Smooth muscle cell of the brain vasculature (primary cell): ENCODE results near the gene ECI1.

ENCODE experiments used
- DNase-seq: peaks from one replicate; pipeline ENCODE4 v3.0.0-alpha.2; 2012; ENCODE audit warnings: low read depth, low spot score

The ECI1 gene

GRCh38 chr16:2251296-2252111, at the start of gene ECI1:
TSS of gene ECI1 (minus strand) at chr16:2251587. CDS start at chr16:2251566, 21 bp downstream.
- DNase-seq, result peak; percentile 63

DNA sequence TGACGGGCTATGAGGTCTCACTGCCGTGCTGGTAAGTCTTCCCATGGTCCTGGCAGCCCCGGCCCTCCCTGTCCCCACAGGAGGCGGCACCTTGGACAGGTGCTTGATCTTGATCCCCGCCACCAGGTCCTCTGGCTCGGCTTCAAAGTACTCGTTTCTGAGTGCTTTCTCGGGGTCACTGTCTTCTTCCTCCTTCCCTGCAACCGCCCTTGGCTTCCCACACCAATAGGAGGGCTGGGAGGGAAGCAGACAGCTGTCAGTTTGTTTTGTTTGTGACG, 48.5 kb upstream of the ECI1 start:
- no peak for DNase-seq

DNA sequence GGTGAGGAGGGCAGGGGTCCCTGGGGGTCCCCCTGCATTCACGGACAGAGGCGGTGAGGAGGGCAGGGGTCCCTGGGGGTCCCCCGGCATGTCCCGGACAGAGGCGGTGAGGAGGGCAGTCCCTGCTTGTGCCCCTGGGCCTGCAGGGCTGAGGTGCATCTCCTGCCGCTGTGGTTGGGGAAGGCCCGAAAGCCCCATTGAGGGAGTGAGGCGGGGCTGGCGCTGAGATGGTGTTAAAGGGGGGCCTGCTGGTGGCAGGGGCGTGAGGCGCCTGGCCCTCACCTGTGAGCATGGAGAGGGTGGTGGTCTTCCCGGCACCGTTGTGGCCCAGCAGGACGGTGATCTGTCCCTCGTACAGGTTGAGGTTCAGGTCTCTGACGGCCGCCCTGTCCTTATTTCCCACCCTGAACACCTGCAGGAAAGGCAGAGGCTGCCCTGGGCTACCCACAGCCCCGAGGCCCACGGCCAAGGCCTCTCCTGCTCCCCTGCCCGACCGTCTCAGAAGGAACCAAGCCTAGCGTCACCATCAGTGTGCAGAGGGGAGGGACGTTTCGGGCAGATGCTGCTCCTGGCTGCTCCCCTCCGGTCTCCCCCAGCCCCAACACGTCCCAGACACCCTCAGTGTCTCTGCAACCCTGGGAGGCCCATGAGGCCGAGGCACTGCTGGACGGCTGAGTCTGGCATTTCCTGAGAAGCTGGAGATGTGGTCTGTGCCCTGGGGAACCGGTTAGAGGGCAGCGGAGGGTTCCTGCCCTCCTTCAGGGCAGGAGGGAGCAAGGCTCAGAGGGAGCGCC, 47.9 kb upstream of the ECI1 start:
- no peak for DNase-seq

GRCh38 chr16:2298621-2299020, 47.2 kb upstream of the ECI1 start:
- no peak for DNase-seq

GRCh38 chr16:2297506-2297860, 46.1 kb upstream of the ECI1 start:
- DNase-seq, result no peak

DNA sequence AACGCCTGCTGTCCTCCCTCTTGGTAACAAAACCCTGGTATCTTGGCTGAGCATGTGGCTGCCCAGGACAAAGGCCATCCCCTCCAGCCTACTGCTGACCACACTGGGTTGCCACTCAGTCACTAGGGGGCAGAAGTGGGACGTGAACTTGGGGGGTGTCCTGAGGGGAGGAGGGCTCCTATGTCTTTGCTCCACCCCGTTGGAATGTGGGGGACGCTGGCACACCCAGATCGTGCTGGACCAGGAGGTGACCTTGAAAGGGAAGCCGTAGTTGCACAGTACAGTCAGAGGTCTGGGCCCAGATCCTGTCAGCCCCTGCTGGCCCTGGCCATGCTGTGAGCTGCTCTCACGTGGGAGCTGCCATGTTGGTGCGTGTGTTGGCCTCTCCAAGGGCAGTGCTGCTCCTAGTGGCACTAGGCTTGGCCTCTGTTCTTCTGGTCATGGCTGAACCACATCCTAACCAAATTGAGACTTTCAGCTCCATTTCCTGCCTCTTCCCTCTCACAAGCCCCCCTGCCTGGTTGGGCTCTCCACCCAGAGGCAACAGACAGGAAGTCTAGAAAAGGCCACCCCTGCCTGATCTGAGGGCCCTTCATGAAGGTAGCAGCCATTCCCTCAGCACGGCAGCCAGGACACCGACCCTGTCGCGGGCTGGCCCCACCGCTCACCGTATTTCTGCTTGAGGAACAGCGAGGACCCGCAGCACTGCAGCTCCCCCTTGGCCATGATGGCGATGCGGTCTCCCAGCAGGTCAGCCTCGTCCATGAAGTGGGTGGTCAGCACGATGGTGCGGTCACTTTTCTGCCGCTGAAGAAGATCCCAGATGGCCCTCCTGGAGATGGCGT, 45.5 kb upstream of the ECI1 start:
- DNase-seq, result no peak

GRCh38 chr16:2295056-2295798, 43.8 kb upstream of the ECI1 start:
- no peak for DNase-seq

DNA sequence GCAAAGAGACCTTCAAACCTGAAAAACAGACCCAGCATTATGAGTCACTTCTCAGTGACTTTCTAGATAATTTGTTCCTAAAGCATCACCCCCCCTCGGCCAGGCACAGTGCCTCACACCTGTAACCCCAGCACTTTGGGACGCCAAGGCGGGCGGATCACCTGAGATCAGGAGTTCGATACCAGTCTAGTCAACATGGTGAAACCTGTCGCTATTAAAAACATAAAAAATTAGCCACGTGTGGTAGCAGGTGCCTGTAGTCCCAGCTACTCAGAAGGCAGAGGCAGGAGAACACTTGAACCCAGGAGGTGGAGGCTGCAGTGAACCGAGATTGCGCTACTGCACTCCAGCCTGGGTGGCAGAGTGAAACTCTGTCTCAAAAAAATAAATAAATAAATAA, 40.8 kb upstream of the ECI1 start:
- DNase-seq, result no peak

DNA sequence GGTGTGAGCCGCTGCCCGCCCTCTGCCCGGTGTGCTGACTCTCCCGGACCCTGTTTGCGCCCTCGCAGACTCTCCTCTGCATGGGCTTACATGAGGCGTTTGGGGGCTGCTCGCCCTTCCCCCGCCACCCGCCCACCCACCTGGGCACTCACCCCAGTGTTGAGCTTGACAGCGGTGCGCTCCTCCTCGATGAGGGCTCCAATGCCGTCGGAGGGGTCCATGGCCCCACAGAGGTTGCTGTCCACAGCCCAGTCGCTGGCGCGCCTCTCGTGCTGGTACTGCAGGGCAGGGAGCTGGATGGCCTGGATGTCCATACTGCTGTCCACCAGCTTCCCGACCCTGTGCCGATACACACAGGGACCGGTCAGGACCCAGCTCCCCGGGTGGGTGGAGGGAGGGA, 37.9 kb upstream of the ECI1 start:
- DNase-seq, result no peak

GRCh38 chr16:2288726-2289125, 37.3 kb upstream of the ECI1 start:
- no peak for DNase-seq

DNA sequence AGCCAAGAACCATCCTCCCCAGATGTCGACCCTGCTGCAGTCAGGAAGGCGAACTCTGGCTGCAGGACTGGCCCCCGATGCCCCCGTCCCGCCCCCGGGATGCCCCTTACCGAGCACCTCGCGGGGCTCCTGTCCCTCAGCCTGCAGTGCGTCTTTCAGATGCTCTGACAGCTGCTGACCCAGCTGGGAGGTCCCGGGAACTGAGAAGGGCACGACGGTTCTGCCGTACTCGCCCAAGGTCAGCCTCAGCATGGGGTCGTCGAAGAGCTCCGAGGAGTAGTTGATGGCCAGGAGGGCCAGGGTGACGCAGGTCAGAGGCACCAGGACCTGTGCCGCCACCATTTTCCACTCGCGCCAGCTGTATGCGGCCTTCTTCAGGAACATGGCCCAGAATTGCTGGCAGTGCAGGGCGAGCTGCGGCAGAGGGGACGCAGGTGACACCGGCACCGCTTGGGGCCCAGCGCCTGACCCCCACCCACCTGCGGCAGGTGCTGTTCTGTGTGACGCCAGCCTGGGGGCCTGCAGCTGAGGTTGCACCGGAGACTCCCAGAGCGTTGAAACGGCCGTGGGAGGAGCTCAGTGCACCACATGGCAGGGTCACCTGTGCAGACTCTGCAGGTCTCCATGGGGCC, 36.6 kb upstream of the ECI1 start:
- DNase-seq, result no peak

DNA sequence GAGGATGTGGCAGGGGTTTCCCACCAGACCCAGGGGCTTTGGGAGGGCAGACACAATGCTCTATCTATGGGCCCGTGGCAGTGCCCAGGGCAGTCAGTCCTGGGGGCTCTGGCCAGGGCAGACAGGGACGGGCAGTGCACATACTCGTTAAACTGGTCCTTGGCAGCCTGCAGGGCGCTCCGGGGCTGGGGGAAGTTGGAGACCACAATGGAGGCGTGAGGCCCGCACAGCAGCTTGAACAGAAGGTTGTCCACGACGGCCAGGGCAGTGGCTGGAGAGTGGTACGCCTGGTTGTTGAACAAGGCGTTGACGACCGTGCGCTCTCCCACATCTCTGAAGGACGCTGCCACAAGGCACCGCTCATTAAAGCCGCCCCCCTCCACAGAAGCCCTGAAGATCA, 35.2 kb upstream of the ECI1 start:
- DNase-seq, result no peak

DNA sequence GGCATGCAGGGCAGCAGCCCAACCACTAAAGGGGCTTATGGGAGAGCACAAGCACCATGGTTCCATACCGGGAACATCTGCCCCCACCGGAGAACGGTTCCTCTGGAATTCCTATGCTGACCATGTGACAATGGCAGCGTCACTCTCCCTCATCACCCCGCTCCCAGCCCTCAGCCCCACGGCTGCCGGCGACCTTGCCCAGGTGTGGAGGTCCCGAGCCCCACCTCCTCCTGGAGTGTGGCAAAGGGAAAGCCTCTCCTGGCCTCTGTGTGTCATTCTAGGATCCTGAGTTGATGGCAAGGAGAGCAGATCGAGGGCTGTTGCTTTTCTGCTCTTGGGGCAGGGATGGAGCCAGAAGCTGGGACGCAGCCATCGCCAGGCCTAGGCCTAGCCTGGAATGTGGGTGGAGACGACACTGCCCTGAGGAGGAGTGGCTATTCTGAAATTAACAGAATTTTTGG, 34.4 kb upstream of the ECI1 start:
- no peak for DNase-seq

GRCh38 chr16:2284797-2285576, 33.6 kb upstream of the ECI1 start:
- DNase-seq, result no peak

DNA sequence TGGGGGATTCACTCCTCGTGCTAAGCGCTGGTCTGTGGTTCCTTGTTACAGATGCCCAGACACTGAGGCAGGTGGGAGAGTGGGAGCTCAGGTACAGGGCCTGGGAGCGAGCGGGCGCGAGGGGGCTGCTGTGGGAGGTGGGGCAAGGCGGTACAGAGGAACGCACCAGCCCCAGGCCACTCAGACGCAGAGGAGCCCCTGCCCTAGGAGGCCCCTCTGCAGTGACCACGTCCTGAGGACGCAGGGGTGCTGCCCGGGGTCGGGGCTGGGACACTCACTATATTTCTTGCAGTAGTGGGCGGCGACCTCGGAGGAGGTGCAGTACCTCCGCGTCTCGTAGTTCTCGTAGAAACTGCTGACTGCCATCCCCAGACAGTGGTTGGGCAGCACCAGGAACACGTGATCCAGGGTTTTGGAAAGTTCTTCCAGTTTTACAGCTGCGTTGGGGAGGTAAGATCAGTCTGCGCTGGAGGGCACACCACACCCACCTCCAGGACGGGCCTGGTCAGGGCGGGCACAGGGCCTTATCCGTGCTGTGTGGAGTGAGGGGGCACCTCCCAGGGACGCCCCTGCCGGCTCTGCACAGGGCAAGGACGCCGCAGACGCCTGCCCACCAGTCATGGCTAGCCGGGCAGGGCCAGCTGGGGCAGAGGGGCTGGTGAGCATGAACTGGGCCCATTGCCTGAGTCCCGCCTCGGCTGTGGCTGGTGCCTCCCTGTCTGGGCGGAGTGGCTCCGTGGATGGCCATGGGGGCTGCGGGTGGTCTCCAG, 32.8 kb upstream of the ECI1 start:
- DNase-seq, result no peak

DNA sequence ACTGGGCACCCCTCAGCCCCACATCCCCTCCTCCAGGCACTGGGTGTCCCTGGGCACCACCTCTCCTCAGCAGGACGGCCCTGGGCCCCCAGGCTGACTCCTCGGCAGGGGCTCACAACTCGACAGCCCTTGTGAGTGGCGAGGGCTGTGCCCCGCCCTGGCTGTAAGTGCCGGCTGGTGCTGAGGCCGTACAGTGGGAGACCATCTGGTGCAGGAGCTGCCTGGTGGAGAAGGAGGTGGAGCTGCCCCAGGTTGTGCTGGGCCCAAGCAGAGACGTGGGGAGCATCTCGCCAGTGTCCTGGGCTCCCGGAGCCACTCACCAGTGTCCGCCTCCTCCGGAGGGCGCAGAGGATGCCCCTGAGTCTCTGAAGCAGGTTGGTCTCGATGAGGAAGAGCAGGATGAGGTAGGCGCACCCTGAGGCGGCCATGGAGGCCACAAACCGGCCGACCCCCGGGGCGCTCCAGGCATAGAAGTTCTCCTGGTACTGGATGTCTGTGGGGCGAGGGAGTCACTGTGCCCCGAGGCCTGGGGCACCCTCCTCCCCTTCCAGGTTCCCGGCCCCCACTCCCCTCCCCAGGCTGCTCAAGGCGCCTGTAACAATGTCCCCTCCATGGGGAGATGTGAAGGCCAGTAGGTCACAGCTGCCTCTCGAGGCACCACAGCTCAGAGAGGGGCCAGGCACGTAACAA, 31.6 kb upstream of the ECI1 start:
- DNase-seq, result no peak

- no peak for DNase-seq
These were observed 30.9 kb upstream of the ECI1 start for GRCh38 chr16:2282262-2282661.

GRCh38 chr16:2280981-2281542, 29.7 kb upstream of the ECI1 start:
- DNase-seq, result no peak

DNA sequence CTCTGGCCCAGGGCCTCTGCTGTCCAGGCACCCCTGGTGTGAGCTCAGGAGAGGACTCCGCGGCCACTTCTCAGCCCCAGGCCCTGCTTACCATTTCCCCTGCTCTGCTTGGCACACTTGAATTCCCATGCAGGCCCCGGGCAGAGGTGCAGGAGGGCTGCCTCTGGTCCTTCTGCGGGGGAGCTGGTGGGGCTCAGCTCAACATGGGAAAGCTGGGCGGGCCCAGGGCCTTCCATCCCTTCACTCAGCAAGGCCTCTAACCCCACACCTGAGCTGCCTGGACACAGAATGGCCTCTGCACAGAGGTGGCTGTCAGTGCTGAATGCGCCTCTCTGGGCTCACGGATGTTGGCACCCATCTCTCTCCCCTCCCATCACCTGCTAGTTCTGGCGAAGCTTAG, 29.1 kb upstream of the ECI1 start:
- DNase-seq, result no peak
